Stimulated activated CD8-positive, alpha-beta memory T cell treated with anti-CD3 and anti-CD28 coated beads, Interleukin-4, amount 100 ng/mL, for 24 hours (primary cell): ENCODE results near the gene CKS1B.

Experiments
- DNase-seq: peaks from one replicate; pipeline ENCODE4 v3.0.0-alpha.2; 2020; ENCODE audit warnings: low read depth

The CKS1B gene

GRCh38 chr1:155002464-155003226 is 28.2 kb downstream of the CKS1B start, which contains the start of gene ZBTB7B:
TSS of gene ZBTB7B (plus strand) at chr1:155002802. CDS start at chr1:155014661, 11,859 bp downstream.
- DNase-seq: no peak

GRCh38 chr1:155003227-155003765 is 28.8 kb downstream of the CKS1B start:
- no peak for DNase-seq

- no peak for DNase-seq
Observed at GRCh38 chr1:155003766-155004351, 29.4 kb downstream of the CKS1B start.

- no peak for DNase-seq
Observed at GRCh38 chr1:155004352-155005075, 30.0 kb downstream of the CKS1B start.

GRCh38 chr1:155005076-155006011 is 30.9 kb downstream of the CKS1B start:
- DNase-seq: no peak

- DNase-seq: no peak
Observed at GRCh38 chr1:155006601-155007101, 32.2 kb downstream of the CKS1B start.

GRCh38 chr1:155007251-155007828 is 32.9 kb downstream of the CKS1B start:
- no peak for DNase-seq

GRCh38 chr1:155008015-155008941 is 33.8 kb downstream of the CKS1B start:
- no peak for DNase-seq

- DNase-seq: no peak
Observed at GRCh38 chr1:155009221-155009711, 34.8 kb downstream of the CKS1B start.

GRCh38 chr1:155009742-155010141 is 35.3 kb downstream of the CKS1B start:
- DNase-seq: no peak

GRCh38 chr1:155010211-155010918 is 35.9 kb downstream of the CKS1B start:
- no peak for DNase-seq

GRCh38 chr1:155011004-155011416 is 36.5 kb downstream of the CKS1B start:
- no peak for DNase-seq

GRCh38 chr1:155011437-155012025 is 37.0 kb downstream of the CKS1B start:
- DNase-seq: no peak

- DNase-seq: no peak
Observed at GRCh38 chr1:155012026-155012546, 37.6 kb downstream of the CKS1B start.

- no peak for DNase-seq
Observed at GRCh38 chr1:155012776-155013602, 38.5 kb downstream of the CKS1B start.

- DNase-seq: no peak
Observed at GRCh38 chr1:155013632-155014031, 39.2 kb downstream of the CKS1B start.

GRCh38 chr1:155014709-155015508 is 40.4 kb downstream of the CKS1B start:
- DNase-seq: no peak
